ENCODE results near the gene ITFG2.
"Not testable (repeated sequence)": the region's sequence is repeated elsewhere in the genome, so short reads cannot be mapped to it uniquely, and the experiment has no call there.

ITFG2 gene

GRCh38 chr12:2832550-2833127 is 20.2 kb downstream of the ITFG2 start:
- DNase-seq = no peak

- DNase-seq = no peak
These were observed 20.9 kb downstream of the ITFG2 start for GRCh38 chr12:2833327-2833726.

DNA sequence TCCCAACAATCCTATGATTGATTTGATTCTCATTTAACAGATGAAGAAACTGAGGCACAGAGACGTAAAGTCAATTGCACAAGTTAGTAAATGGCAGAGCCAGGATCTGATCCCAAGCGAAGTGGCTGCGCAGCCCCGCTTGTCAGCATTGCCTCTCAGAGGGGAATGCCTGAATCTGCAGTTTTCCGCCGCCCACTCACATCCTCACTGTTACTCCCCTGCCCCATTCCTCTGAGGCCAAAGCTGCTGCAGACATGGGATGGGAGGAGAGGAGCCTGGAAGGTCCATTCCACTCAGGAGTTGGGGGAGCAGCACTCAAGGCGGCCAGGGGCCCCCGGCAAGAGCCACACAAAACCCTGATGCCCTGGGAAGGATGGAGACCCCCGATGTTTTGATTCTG is 21.3 kb downstream of the ITFG2 start:
- DNase-seq = no peak

GRCh38 chr12:2834581-2835491 is 22.4 kb downstream of the ITFG2 start, which contains the start of gene NRIP2:
Gene NRIP2 (minus strand): TSS chr12:2835035. CDS start chr12:2834983, 52 bp downstream.
- DNase-seq = no peak

GRCh38 chr12:2835691-2836403 is 23.4 kb downstream of the ITFG2 start:
- no peak for DNase-seq

DNA sequence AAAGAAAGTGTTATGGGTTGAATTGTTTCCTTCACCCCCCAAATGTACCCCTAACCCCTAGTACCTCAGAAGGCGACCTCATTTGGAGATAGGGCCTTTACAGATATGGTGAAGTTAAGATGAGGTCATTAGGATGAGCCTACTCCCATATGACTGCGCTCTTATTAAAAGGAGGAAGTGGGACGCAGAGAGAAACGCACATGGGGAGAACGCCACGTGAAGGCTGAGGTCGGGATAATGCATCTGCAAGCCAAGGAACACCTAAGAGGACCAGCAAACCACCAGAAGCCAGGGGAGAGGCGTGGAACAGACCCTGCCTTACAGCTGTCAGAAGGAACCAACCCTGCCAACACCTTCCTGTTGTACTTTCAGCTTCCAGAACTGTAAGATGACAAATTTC is 24.1 kb downstream of the ITFG2 start:
- no peak for DNase-seq

DNA sequence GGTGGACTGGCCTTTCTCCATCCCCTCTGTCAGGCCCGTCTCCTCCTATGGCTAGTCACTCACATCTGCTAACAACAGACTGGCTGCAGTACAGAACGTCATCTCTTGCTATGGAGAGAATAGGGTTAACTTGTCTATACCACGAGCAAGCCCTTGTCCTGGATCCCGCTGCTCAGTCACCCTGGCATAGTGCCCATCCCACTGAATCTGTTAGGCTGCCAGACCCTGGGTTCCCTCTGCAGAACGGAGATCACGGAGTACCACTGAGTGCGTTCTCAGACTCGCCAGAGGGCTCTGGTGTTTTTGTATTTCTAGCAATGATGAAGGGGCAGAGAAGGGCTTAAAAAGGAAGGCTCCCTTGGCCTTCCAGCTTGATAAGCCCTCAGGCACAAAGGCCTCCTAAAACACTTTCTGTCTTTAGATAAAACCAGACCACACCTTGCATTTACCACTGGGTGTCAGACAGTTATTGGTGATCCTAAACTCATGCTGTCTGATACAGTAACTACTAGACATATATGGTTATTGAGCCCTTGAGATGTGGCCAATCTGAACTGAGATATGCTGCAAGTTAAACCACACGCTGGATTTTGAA is 28.7 kb downstream of the ITFG2 start:
- no peak for DNase-seq

DNA sequence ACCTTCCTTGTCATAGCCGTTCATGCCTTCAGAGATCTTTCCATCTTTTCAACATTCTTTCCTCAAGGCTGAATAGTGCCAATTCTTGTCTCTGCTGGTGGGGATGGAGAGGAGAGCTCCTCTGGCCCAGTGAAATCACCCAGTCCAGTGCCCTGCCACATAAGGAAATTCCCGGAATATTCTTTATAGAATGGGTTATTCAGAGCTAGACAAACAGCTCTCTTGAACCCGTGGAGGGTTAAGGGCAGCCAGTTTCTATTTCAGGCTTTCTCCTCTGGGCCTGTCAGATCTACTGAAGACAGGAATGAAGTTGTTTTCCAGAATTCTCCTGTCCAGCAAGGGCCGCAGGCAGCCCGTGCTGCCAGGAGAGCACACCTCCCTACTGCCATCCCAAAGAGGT is 30.5 kb downstream of the ITFG2 start:
- DNase-seq = no peak

GRCh38 chr12:2844786-2845185 is 32.3 kb downstream of the ITFG2 start:
- DNase-seq = no peak

GRCh38 chr12:2845280-2845679 is 32.8 kb downstream of the ITFG2 start:
- no peak for DNase-seq

DNA sequence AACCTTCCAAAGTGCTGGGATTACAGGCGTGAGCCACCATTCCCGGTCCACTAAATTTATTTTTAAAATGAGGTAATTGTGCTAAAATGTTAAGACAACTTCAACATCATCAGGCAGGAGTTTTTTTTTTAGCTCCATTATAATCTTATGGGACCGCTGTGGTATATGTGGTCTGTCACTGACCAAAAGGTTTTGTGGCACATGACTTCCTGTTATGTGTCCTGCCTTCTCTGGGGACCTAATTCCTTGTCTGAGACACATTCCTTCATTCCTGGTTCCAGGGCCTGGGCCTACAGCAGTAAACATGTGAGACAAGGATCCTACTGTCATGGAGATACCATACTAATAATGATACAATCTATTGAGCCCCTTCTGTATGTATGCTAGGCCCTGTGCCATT is 39.5 kb downstream of the ITFG2 start:
- DNase-seq = no peak

- peak; percentile 38 for DNase-seq
These were observed 41.2 kb downstream of the ITFG2 start for GRCh38 chr12:2853626-2854025.

- no peak for DNase-seq
These were observed 42.4 kb downstream of the ITFG2 start for GRCh38 chr12:2854669-2855453.

DNA sequence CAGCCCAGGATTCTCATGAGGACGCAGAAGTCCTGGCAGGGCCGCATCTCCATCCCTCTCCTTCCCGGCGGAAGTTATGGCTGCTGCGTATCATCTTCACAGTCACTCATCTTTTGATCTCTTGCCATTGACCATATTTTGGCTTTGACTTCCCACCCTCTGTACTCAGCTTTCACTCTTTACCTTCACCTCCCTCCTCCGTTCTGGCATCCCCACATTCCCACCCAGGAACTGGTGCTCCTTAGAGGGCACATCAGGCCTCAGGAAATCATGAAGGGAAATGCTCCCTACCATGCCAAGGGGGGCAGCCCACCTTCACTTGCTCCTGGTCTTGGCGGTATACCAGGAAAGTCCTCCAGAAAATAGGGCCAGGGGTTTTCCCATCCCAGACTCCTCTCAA is 43.1 kb downstream of the ITFG2 start:
- no peak for DNase-seq

DNA sequence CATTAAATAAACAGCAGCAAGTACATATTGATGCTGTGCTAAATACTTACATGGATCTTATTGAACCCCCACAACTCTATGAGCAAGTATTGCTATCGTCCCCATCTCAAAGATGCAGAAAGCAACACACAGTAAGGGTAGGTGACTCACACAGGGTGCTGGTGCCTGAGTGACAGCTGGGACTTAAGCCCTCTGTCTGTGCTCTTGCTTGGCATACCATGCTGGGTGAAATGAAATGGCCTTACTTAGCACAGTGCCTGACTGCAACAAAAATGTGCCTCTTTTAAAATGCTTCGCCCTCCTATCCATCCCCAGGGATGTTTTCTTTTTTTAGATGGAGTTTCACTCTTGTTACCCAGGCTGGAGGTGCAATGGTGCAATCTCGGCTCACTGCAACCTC is 43.6 kb downstream of the ITFG2 start:
- no peak for DNase-seq

- DNase-seq = no peak
These were observed 44.6 kb downstream of the ITFG2 start, which contains the start of gene TEX52 for GRCh38 chr12:2857021-2857431. Gene TEX52 (minus strand): TSS chr12:2857039. CDS start chr12:2857026, 13 bp downstream.

DNA sequence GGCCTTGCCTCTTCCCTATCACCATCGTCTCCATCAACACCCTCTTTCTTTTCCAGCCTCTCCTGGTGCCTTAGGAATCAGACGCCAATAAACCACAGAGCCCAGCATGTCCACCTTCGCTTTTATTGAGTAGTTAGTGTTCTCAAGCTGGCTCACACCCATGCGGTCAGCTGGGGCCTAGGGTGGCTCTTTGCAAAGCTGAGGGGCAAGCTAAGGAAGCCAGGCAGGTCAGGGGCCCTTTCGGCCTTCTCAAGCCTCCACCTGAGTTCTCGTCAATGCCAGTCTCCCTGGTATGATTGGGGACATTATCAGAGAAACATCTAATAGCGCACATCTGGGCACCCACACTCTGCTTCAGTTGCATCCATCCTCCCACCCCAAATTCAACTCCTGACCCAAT is 45.1 kb downstream of the ITFG2 start:
- DNase-seq = no peak

DNA sequence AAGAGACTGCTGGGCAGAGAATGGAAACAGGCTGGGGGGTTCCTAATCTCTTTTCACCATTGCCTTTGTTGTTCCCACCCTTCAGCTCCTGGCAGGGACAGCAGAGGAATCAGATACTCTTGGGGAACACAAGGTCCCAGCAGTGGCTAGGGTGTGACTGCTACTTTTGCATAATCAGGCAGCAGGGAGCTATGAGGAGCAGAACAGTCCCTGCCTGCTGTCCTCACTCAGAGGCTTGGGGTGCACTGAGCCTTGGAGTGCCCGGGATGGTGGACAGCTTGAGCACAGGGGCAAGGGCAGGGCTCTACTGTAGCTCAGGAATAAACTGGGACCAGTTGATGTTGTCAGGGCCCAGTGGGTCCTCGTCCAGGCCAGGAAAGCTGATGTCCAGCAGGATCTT is 45.9 kb downstream of the ITFG2 start:
- DNase-seq = no peak

DNA sequence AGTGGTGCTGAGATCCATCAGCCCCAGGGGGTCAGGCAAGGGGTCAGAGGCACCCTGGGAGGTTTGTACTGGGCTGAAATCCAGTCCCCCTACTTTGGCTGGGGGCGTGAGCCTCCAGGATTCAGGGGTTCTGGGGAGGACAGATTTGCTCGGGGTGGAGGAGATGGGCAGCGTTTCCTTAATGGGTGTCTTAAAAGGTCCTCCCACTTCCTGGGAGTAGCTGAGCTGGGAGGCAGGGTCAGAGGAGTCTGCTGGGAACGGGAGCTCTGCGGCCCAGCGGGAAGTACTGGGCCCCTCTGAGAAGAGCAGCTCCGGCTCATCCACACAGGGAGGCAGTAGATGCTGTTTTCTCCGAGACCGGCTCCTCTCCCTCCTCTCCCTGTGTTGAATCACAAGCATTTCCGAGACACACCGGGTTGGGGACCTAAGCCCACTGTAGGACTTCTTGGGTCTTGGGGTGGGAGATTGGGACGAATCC is 46.5 kb downstream of the ITFG2 start:
- DNase-seq = no peak

GRCh38 chr12:2860170-2860569 is 47.7 kb downstream of the ITFG2 start:
- no peak for DNase-seq

DNA sequence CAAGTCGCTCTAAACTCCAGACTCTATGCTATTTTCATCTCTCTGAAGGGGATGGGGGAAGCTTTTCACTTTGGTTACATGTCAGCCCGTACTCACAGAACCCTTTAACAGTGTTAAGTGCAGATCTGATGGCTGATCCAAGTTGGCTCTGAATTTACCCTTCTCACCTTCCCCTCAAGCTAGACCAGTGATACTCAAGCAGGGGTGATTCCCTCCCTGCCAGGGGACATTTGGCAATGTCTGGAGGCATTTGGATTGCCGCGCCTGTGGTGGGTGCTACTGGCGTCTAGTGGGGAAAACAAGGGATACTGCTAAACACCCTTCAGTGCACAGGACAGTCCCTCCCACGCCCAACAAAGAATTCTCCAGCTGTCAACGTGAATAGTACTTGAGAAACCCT is 50.4 kb downstream of the ITFG2 start:
- DNase-seq = no peak

GRCh38 chr12:2863402-2863801 is 50.9 kb downstream of the ITFG2 start:
- DNase-seq = not testable (repeated sequence)

Data from amniotic stem cell (primary cell).